GM23248 (cell line): ENCODE measurements around the gene PTGER3. TPM values are rescaled to one million over a fixed set of nuclear protein-coding genes. Genes with fewer than 3 reads are reported as not detected.

Experiments used
- DNase-seq: peaks from one replicate; pipeline ENCODE4 v3.0.0-alpha.2; 2015
- H2AFZ ChIP-seq: fragments of 200-600 bp; sonication (generic); 2 replicates; pipeline ENCODE4 v1.6.1; 2016; ENCODE audit warnings: antibody characterized with exemption
- H3F3A ChIP-seq: fragments of 200-600 bp; sonication (generic); 2 replicates; pipeline ENCODE4 v1.6.1; 2016; ENCODE audit warnings: mild to moderate bottlenecking, antibody characterized with exemption, mixed run types; ENCODE audit not compliant: insufficient read depth
- H3K27ac ChIP-seq: fragments of 200-600 bp; sonication (generic); 2 replicates; pipeline ENCODE4 v1.5.1; 2016; ENCODE audit warnings: mild to moderate bottlenecking
- H3K27me3 ChIP-seq: fragments of 200-600 bp; sonication (generic); replicated peaks from 2 replicates; pipeline ENCODE4 v1.6.1; 2016; ENCODE audit warnings: mild to moderate bottlenecking; ENCODE audit not compliant: insufficient read depth
- H3K36me3 ChIP-seq: fragments of 200-600 bp; sonication (generic); 2 replicates; pipeline ENCODE4 v1.6.1; 2016; ENCODE audit warnings: low read depth, mild to moderate bottlenecking
- H3K4me1 ChIP-seq: fragments of 200-600 bp; sonication (generic); 2 replicates; pipeline ENCODE4 v1.6.1; 2016; ENCODE audit warnings: mild to moderate bottlenecking; ENCODE audit not compliant: insufficient read depth
- H3K4me2 ChIP-seq: fragments of 200-600 bp; sonication (generic); one replicate; pipeline ENCODE4 v1.6.1; 2016; ENCODE audit warnings: mild to moderate bottlenecking; ENCODE audit not compliant: unreplicated experiment
- H3K4me3 ChIP-seq: fragments of 200-600 bp; sonication (generic); 2 replicates; pipeline ENCODE4 v1.5.1; 2016; ENCODE audit warnings: mild to moderate bottlenecking
- H3K79me2 ChIP-seq: fragments of 200-600 bp; sonication (generic); 2 replicates; pipeline ENCODE4 v1.6.1; 2016; ENCODE audit warnings: mild to moderate bottlenecking; ENCODE audit not compliant: insufficient read depth
- H3K9ac ChIP-seq: fragments of 200-600 bp; sonication (generic); 2 replicates; pipeline ENCODE4 v1.6.1; 2016; ENCODE audit warnings: mild to moderate bottlenecking
- H3K9me2 ChIP-seq: fragments of 200-600 bp; sonication (generic); 2 replicates; pipeline ENCODE4 v1.6.1; 2016; ENCODE audit warnings: mixed run types, mild to moderate bottlenecking, moderate library complexity; ENCODE audit not compliant: insufficient read depth
- H3K9me3 ChIP-seq: fragments of 200-600 bp; sonication (generic); one replicate; pipeline ENCODE4 v1.6.1; 2017; ENCODE audit warnings: low read depth
- H4K20me1 ChIP-seq: fragments of 200-600 bp; sonication (generic); 2 replicates; pipeline ENCODE4 v1.6.0; 2016; ENCODE audit not compliant: insufficient read depth
- EZH2 ChIP-seq: fragments of 200-600 bp; sonication (generic); IDR thresholded peaks from 2 replicates; pipeline ENCODE4 v1.6.1; 2018; ENCODE audit warnings: antibody characterized with exemption, mild to moderate bottlenecking; ENCODE audit not compliant: insufficient read depth, poor library complexity, severe bottlenecking
- EZH2phosphoT487 ChIP-seq: fragments of 200-600 bp; sonication (generic); IDR thresholded peaks from 2 replicates; pipeline ENCODE4 v1.6.1; 2018; ENCODE audit warnings: antibody characterized with exemption, moderate library complexity, mild to moderate bottlenecking, low read depth; ENCODE audit not compliant: insufficient read depth
- WGBS, 2 experiments: methylation state at CpG; one replicate each; pipeline ENCODE4 v1.1.6; 2015 to 2017; ENCODE audit warnings: low lambda C conversion rate in 2 of 2, low coverage in 1 of 2; ENCODE audit errors: missing lambda C conversion rate in 2 of 2; 5-methylcytosine and 5-hydroxymethylcytosine counted together
- in situ Hi-C: fragments of 300-500 bp; cut with MboI; formaldehyde crosslinking; loops from 2 replicates; pipeline ENCODE4 v1.15.0; 2020
- polyA plus RNA-seq: library from polyadenylated mRNA; unstranded; fragments of >200 nt; fragmentation: Nextera tagmentation; extraction: Ambion mirVana; gene quantifications from 2 replicates; pipeline ENCODE4 v1.2.1, GENCODE V29; 2016
- total RNA-seq: library from RNA; depleted of rRNA; stranded (reverse); fragments of >200 nt; shearing (Covaris generic); gene quantifications from 2 replicates; pipeline ENCODE4 v1.2.3, GENCODE V29; 2014

The PTGER3 gene
- total and polyA plus RNA-seq, 2 experiments from 2014 or later = 0.31 to 0.97 TPM

DNA sequence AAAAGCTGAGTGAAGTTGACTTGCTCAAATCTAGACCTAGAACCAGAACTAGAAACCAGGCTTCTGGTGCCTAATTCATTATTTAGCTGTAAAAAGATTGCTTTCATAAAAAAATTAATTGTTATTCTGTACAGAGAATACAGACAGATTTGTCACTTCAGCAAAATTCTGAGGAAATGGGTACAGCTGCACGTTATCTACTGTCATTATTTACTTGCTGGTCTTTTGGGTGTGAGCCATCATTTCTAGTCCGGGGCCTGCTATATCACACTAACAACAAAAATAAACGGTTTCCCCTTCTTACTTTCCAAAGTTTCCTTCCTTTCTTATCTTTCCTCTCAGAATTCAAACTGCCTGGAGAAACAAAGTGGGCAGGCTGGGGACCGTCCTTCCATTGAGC lies 68.3 kb downstream of the PTGER3 start:
- Histone ChIP-seq H3K36me3 (no peaks in the 10 kb centered on the region), H3K27ac (no peak overlapping the region), H2AFZ (no peak overlapping the region), H3K9ac (no peak overlapping the region), H3K9me3 (no peaks in the 10 kb centered on the region), H3F3A (no peaks in the 10 kb centered on the region), H3K4me3 (no peak overlapping the region), H3K4me2 (no peak overlapping the region), H4K20me1 (no peaks in the 10 kb centered on the region), H3K9me2 (no peaks in the 10 kb centered on the region), H3K27me3 (no peaks in the 10 kb centered on the region), H3K4me1 (no peaks in the 10 kb centered on the region), H3K79me2 (no peaks in the 10 kb centered on the region)
- WGBS, 2 experiments = 63 to 70% methylated on average over 4 of the region's 4 CpGs
- no peak for TF ChIP-seq EZH2phosphoT487
- TF ChIP-seq EZH2 = no peak
- DNase-seq = no peak
- in situ Hi-C loops = no loop called here

DNA sequence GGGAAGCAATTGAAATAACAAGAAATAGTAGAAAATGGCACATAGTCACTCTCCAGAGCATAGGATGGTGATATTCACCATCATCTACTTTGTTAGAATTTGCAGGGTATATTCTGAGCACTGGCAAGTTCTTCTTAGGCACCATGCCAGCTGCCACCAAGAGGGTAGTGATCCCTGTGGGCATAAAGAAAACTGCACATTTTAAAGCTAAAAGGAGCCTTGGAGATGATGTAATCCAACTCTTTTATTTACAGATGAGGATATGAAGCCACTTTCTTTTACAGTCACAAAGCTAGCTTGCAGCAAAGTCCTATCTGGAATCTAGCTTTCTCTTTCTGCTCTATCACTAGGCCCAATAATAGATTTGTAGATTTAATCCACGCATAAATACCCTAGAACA lies 69.0 kb downstream of the PTGER3 start:
- Histone ChIP-seq H3K27ac (no peak overlapping the region), H3K4me3 (no peak overlapping the region), H3K4me1 (no peaks in the 10 kb centered on the region), H4K20me1 (no peaks in the 10 kb centered on the region), H3K9me2 (no peaks in the 10 kb centered on the region), H3K36me3 (no peaks in the 10 kb centered on the region), H3K9me3 (no peaks in the 10 kb centered on the region), H3K4me2 (no peak overlapping the region), H3F3A (no peaks in the 10 kb centered on the region), H2AFZ (no peak overlapping the region), H3K27me3 (no peaks in the 10 kb centered on the region), H3K79me2 (no peaks in the 10 kb centered on the region), H3K9ac (no peak overlapping the region)
- in situ Hi-C loops = no loop called here
- peak; percentile 4 for DNase-seq
- 79 to 86% methylated on average over 1 of the region's 1 CpG for WGBS, 2 experiments
- TF ChIP-seq EZH2 (no peak), EZH2phosphoT487 (no peak)

DNA sequence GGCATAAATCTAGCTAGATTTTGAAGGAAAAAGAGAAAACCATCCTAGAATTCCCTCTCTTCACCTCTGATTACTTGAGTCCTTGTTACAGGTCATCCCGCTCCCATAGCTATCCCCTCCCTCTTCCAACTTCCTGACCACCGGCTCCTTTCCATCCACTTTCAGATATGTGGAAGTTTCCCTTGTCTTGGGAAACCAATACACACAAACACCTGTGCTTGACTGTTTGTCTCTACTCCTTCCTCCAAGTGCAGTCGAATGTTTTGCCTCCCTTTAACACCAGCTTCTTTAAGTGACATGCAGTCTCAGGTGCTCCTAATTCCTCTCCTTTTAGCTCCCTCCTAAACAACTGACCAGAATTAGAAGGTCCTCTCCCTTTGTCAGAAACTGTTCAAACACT lies 70.0 kb downstream of the PTGER3 start:
- TF ChIP-seq EZH2phosphoT487 (no peak), EZH2 (no peak)
- no peak overlapping the region for H3K4me3 ChIP-seq

DNA sequence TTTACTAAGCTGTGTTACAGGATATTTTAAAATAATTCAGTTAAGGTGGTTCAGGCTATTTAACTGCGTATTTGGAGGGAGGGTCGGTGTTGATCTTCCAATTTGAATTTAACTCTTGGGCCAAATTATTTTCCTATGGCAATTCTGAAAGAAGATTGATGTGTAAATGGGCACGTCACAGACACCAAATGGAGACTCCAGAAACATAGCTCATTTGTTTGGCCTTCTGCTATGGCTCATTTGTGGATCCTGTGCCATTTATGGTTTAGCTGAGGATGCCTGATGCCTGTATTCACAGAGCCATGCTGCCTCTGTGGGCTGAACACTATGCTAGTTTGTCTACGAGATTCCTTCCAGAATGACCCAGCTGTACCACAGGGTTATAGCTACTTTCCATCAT lies 70.6 kb downstream of the PTGER3 start:
- no peaks in the 10 kb centered on the region for H3F3A ChIP-seq
- no peaks in the 10 kb centered on the region for H3K9me2 ChIP-seq
- in situ Hi-C loops = no loop called here
- no peaks in the 10 kb centered on the region for H3K36me3 ChIP-seq
- H3K9ac ChIP-seq = no peak overlapping the region
- no peak for TF ChIP-seq EZH2
- no peak for TF ChIP-seq EZH2phosphoT487
- 62 to 68% methylated on average over 4 of the region's 4 CpGs for WGBS, 2 experiments
- H3K27ac ChIP-seq = no peak overlapping the region
- no peaks in the 10 kb centered on the region for H4K20me1 ChIP-seq
- no peak overlapping the region for H2AFZ ChIP-seq
- DNase-seq = no peak
- H3K9me3 ChIP-seq = no peaks in the 10 kb centered on the region
- no peak overlapping the region for H3K4me3 ChIP-seq
- H3K79me2 ChIP-seq = no peaks in the 10 kb centered on the region
- no peak overlapping the region for H3K4me2 ChIP-seq
- H3K27me3 ChIP-seq = no peaks in the 10 kb centered on the region
- no peaks in the 10 kb centered on the region for H3K4me1 ChIP-seq

More for the DNA sequence above, 70.0 kb downstream of the PTGER3 start:
- Histone ChIP-seq H4K20me1 (no peaks in the 10 kb centered on the region), H3K4me2 (no peak overlapping the region), H3K9me3 (no peaks in the 10 kb centered on the region), H3K4me1 (no peaks in the 10 kb centered on the region), H3K9me2 (no peaks in the 10 kb centered on the region), H3K9ac (no peak overlapping the region), H2AFZ (no peak overlapping the region), H3K27me3 (no peaks in the 10 kb centered on the region), H3K36me3 (no peaks in the 10 kb centered on the region), H3F3A (no peaks in the 10 kb centered on the region), H3K79me2 (no peaks in the 10 kb centered on the region), H3K27ac (no peak overlapping the region)
- no peak for DNase-seq
- WGBS, 2 experiments = 62 to 72% methylated on average over 3 of the region's 3 CpGs
- in situ Hi-C loops = no loop called here

DNA sequence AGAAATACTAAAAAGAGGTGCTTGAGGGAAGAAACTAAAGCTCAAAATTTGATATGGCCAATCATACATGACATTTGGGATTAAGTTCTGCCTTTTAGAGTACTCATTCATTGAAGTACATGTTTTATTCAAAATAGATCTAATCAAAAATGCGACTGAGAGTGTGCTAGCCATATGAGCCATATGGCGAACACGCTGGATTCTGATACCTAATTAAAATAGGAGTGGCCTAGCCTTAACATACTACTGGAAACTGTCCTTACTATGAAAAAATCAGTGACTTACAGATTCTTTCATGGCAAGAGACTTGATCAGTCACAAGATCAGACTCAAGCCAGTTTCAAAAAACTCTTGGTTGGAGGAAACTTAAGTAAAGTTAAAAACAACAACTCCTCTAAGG lies 73.9 kb downstream of the PTGER3 start:
- H3K27ac ChIP-seq = no peak overlapping the region
- in situ Hi-C loops = no loop called here
- no peak overlapping the region for H3K4me2 ChIP-seq
- no peak overlapping the region for H2AFZ ChIP-seq
- H3K4me3 ChIP-seq = no peak overlapping the region
- WGBS, 2 experiments = 65 to 77% methylated on average over 3 of the region's 3 CpGs
- H3K9ac ChIP-seq = no peak overlapping the region
- no peaks in the 10 kb centered on the region for H3K9me2 ChIP-seq
- no peaks in the 10 kb centered on the region for H3K4me1 ChIP-seq
- H3K36me3 ChIP-seq = no peaks in the 10 kb centered on the region
- TF ChIP-seq EZH2 (no peak), EZH2phosphoT487 (no peak)
- H3K9me3 ChIP-seq = no peaks in the 10 kb centered on the region
- H3K79me2 ChIP-seq = no peaks in the 10 kb centered on the region
- no peaks in the 10 kb centered on the region for H3K27me3 ChIP-seq
- no peaks in the 10 kb centered on the region for H4K20me1 ChIP-seq
- no peaks in the 10 kb centered on the region for H3F3A ChIP-seq
- no peak for DNase-seq
